Neuronal stem cell (in vitro differentiated cells): Measurements from ENCODE around the gene RGPD4.
"Not testable (repeated sequence)": the region's sequence is repeated elsewhere in the genome, so short reads cannot be mapped to it uniquely, and the experiment has no call there.

Source experiments
- DNase-seq: peaks from one replicate; pipeline ENCODE4 v3.0.0-alpha.2; 2013; ENCODE audit warnings: low spot score
- H2AFZ ChIP-seq: one replicate; pipeline ENCODE4 v1.6.1; 2013; ENCODE audit warnings: mild to moderate bottlenecking, low read length, inconsistent platforms
- H2AK5ac ChIP-seq: 2 replicates; pipeline ENCODE4 v1.6.1; 2013; ENCODE audit warnings: low read depth, mild to moderate bottlenecking, inconsistent platforms, low read length, moderate library complexity, mixed read lengths
- H2BK120ac ChIP-seq: 2 replicates; pipeline ENCODE4 v1.6.1; 2013; ENCODE audit warnings: low read depth, mild to moderate bottlenecking, inconsistent platforms, low read length, moderate library complexity, mixed read lengths
- H2BK12ac ChIP-seq: one replicate; pipeline ENCODE4 v1.6.1; 2013; ENCODE audit warnings: low read length, inconsistent platforms
- H2BK15ac ChIP-seq: 2 replicates; pipeline ENCODE4 v1.6.1; 2013; ENCODE audit warnings: mild to moderate bottlenecking, low read length, inconsistent platforms, mixed read lengths
- H2BK5ac ChIP-seq: one replicate; pipeline ENCODE4 v1.6.1; 2013; ENCODE audit warnings: inconsistent platforms, mild to moderate bottlenecking, low read length, moderate library complexity
- H3K14ac ChIP-seq: one replicate; pipeline ENCODE4 v1.6.1; 2013; ENCODE audit warnings: low read length, inconsistent platforms
- H3K18ac ChIP-seq: 2 replicates; pipeline ENCODE4 v1.6.1; 2013; ENCODE audit warnings: low read length, inconsistent platforms
- H3K23ac ChIP-seq: 2 replicates; pipeline ENCODE4 v1.6.1; 2013; ENCODE audit warnings: low read depth, mild to moderate bottlenecking, mixed read lengths, low read length, inconsistent platforms; ENCODE audit not compliant: poor library complexity
- H3K27ac ChIP-seq: replicated peaks from 3 replicates; pipeline ENCODE4 v1.5.1; 2013; ENCODE audit warnings: low read length, inconsistent platforms
- H3K27me3 ChIP-seq, 3 experiments: 2 replicates each; pipeline ENCODE4 v1.6.1; 2013; ENCODE audit warnings: low read length in 3 of 3, mild to moderate bottlenecking in 2 of 3, inconsistent platforms in 1 of 3, low read depth in 1 of 3, mixed read lengths in 1 of 3, moderate library complexity in 1 of 3; ENCODE audit not compliant: control insufficient read depth in 3 of 3, insufficient read depth in 3 of 3
- H3K36me3 ChIP-seq, 2 donors: replicated peaks in 1 of 2; 2 replicates each; pipeline ENCODE4 v1.6.1; 2013; ENCODE audit warnings: low read length in 2 of 2; ENCODE audit not compliant: control insufficient read depth in 2 of 2, insufficient read depth in 2 of 2
- H3K4ac ChIP-seq: 2 replicates; pipeline ENCODE4 v1.6.1; 2013; ENCODE audit warnings: inconsistent platforms, mild to moderate bottlenecking, low read length, moderate library complexity
- H3K4me1 ChIP-seq, 2 donors: 1 replicate in 1 of 2; 2 replicates in 1 of 2; pipeline ENCODE4 v1.6.1; 2013; ENCODE audit warnings: low read length in 2 of 2, low read depth in 1 of 2; ENCODE audit not compliant: control insufficient read depth in 2 of 2, insufficient read depth in 1 of 2
- H3K4me2 ChIP-seq: one replicate; pipeline ENCODE4 v1.6.1; 2013; ENCODE audit warnings: mild to moderate bottlenecking, low read length, inconsistent platforms; ENCODE audit not compliant: insufficient read depth, poor library complexity, severe bottlenecking
- H3K4me3 ChIP-seq, 2 donors: 2 replicates each; pipeline ENCODE4 v1.5.1; 2013; ENCODE audit warnings: low read length in 2 of 2, mild to moderate bottlenecking in 2 of 2, inconsistent platforms in 1 of 2, moderate library complexity in 1 of 2
- H3K79me1 ChIP-seq: one replicate; pipeline ENCODE4 v1.6.1; 2013; ENCODE audit warnings: low read depth, mild to moderate bottlenecking, inconsistent platforms, low read length, moderate library complexity
- H3K9ac ChIP-seq: one replicate; pipeline ENCODE4 v1.6.1; 2013; ENCODE audit warnings: mild to moderate bottlenecking, low read depth, low read length, inconsistent platforms; ENCODE audit not compliant: poor library complexity
- H3K9me3 ChIP-seq, 2 donors: replicated peaks in 1 of 2; 2 replicates each; pipeline versions ENCODE3 to v1.6.1; 2013; ENCODE audit warnings: low read length in 2 of 2, mild to moderate bottlenecking in 2 of 2, inconsistent platforms in 1 of 2, low read depth in 1 of 2, mixed read lengths in 1 of 2, moderate library complexity in 1 of 2; ENCODE audit not compliant: control insufficient read depth in 2 of 2, insufficient read depth in 1 of 2
- H4K8ac ChIP-seq: one replicate; pipeline ENCODE4 v1.6.1; 2013; ENCODE audit warnings: low read depth, mild to moderate bottlenecking, inconsistent platforms, low read length, moderate library complexity
- H4K91ac ChIP-seq: one replicate; pipeline ENCODE4 v1.6.1; 2013; ENCODE audit warnings: low read length, low read depth, mild to moderate bottlenecking, inconsistent platforms; ENCODE audit not compliant: poor library complexity
- WGBS, 2 donors: extraction: QIAGEN DNeasy Blood & Tissue Kit; methylation state at CpG; one replicate each; pipeline ENCODE4 v1.1.7; 2013; ENCODE audit warnings: missing lambda C conversion rate in 2 of 2, mixed read lengths in 1 of 2; ENCODE audit not compliant: insufficient read length in 2 of 2, insufficient replicate concordance in 1 of 2; ENCODE audit errors: extremely low coverage in 2 of 2; 5-methylcytosine and 5-hydroxymethylcytosine counted together

RGPD4 gene

DNA sequence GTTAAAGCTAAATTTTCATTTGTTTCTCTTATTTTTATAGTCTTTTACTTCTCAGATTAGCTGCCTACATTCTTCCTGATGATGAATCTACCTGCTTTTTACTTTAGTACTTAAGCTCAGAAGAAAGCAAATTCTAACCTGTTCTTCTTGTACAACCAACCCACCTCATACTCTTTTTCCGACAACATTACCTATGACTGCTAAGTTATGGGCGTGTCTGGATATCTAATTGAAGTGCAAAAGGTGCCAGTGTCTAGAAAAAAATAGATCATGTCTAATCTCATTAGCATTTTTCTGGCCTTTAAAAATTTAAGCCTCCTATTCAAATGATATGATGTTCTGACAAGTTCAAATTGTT, 1.5 kb upstream of the RGPD4 start:
- no CpG with 5 or more reads among the region's 2 CpGs for WGBS, 2 donors

DNA sequence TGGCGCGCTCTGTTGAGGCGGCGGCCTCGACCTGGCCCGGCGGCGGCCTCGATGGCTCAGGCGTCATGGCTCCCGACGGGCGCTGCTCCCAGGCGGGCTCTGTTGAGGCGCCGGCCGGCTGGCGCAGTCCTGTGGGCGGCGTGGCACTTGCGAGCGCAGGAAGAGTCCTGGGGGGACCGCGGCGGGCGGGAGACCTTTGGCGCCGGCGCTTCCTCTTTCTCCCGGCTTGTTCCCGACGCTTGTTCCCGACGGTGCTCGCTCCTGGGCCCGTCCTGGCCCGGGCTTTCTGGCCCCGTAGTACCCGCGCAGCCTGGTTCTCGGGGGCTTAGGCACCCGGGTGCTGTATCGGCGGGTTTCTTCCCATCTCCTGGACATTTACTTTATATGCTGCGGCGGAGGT, 2.8 kb downstream of the RGPD4 start:
- H3K18ac ChIP-seq, H3K14ac ChIP-seq, H3K4ac ChIP-seq, H3K36me3 ChIP-seq, H2BK5ac ChIP-seq, H3K4me3 ChIP-seq, H3K9me3 ChIP-seq, H2AFZ ChIP-seq, H4K8ac ChIP-seq, H3K4me1 ChIP-seq, H2BK120ac ChIP-seq, H3K27ac ChIP-seq, H3K79me1 ChIP-seq, H3K9ac ChIP-seq, H4K91ac ChIP-seq, H3K4me2 ChIP-seq, H3K23ac ChIP-seq, DNase-seq, H2BK15ac ChIP-seq, H3K27me3 ChIP-seq, H2BK12ac ChIP-seq, H2AK5ac ChIP-seq: not testable (repeated sequence)
- no CpG with 5 or more reads among the region's 46 CpGs for WGBS, 2 donors

More for the DNA sequence above, 1.5 kb upstream of the RGPD4 start:
- H2BK12ac ChIP-seq = no peak overlapping the region
- DNase-seq = no peak
- H3K27me3 ChIP-seq = no peaks in the 10 kb centered on the region
- no peak overlapping the region for H3K18ac ChIP-seq
- H3K79me1 ChIP-seq = no peaks in the 10 kb centered on the region
- no peak overlapping the region for H3K14ac ChIP-seq
- H3K4ac ChIP-seq = no peak overlapping the region
- no peak overlapping the region for H4K8ac ChIP-seq
- H3K4me1 ChIP-seq = no peaks in the 10 kb centered on the region
- H3K4me2 ChIP-seq = no peak overlapping the region
- no peak overlapping the region for H3K23ac ChIP-seq
- no peak overlapping the region for H2AK5ac ChIP-seq
- no peaks in the 10 kb centered on the region for H3K36me3 ChIP-seq
- H2BK5ac ChIP-seq = no peak overlapping the region
- no peak overlapping the region for H3K4me3 ChIP-seq
- H3K9me3 ChIP-seq = no peaks in the 10 kb centered on the region
- no peak overlapping the region for H4K91ac ChIP-seq
- H2AFZ ChIP-seq = no peak overlapping the region
- H2BK15ac ChIP-seq = no peak overlapping the region
- H2BK120ac ChIP-seq = no peak overlapping the region
- no peak overlapping the region for H3K27ac ChIP-seq
- H3K9ac ChIP-seq = no peak overlapping the region

DNA sequence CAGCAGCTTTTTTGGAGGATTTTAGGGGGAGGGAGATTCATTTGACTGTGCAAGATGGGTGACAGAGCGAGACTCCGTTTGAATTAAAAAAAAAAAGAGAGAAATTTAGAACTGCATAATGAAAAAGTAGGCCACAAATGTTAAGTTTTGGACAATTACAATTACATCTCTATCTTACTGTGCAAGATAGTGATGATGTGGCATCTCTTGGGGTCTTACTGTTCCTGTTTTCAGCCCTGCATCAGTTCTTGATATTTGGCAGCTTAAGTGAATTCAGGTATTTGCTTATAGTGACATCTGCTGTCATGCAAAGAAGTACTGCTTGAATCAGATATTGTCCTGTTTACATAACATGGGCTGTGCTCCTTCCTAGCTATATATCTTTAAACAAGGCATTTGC, 6.5 kb downstream of the RGPD4 start:
- H3K4ac ChIP-seq, DNase-seq, H3K4me2 ChIP-seq, H3K36me3 ChIP-seq, H3K23ac ChIP-seq, H3K27ac ChIP-seq, H3K9ac ChIP-seq, H2BK5ac ChIP-seq, H2BK15ac ChIP-seq, H2AK5ac ChIP-seq, H4K8ac ChIP-seq, H3K18ac ChIP-seq, H3K14ac ChIP-seq, H3K9me3 ChIP-seq, H3K27me3 ChIP-seq, H4K91ac ChIP-seq, H3K4me1 ChIP-seq, H2BK120ac ChIP-seq, H3K79me1 ChIP-seq, H2BK12ac ChIP-seq, H3K4me3 ChIP-seq, H2AFZ ChIP-seq: not testable (repeated sequence)
- no CpG with 5 or more reads among the region's 2 CpGs for whole genome bisulfite sequencing, 2 donors

DNA sequence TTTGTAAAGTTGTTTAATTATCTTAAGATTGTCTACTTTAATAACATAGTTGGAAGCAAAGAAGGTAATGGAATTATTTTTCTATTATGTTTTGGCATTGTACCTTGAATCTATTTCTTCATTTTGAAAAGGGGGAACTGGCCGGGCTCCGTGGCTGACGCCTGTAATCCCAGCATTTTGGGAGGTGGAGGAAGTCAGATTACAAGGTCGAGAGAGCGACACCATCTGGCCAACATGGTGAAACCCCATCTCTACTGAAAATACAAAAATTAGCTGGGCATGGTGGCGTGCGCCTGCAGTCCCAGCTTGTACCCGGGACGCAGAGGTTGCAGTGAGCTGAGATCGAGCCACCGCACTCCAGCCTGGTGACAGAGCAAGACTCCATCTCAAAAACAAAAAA, 6.9 kb downstream of the RGPD4 start:
- H2BK15ac ChIP-seq, H2AFZ ChIP-seq, H3K4me1 ChIP-seq, H3K4me3 ChIP-seq, H3K27ac ChIP-seq, H2BK12ac ChIP-seq, DNase-seq, H3K4me2 ChIP-seq, H3K27me3 ChIP-seq, H3K9me3 ChIP-seq, H2BK5ac ChIP-seq, H3K4ac ChIP-seq, H4K8ac ChIP-seq, H2AK5ac ChIP-seq, H3K23ac ChIP-seq, H3K36me3 ChIP-seq, H2BK120ac ChIP-seq, H4K91ac ChIP-seq, H3K79me1 ChIP-seq, H3K9ac ChIP-seq, H3K14ac ChIP-seq, H3K18ac ChIP-seq: not testable (repeated sequence)
- no CpG with 5 or more reads among the region's 11 CpGs for WGBS, 2 donors
